HEK293 (cell line): ENCODE data around the gene ZBTB48.

ENCODE experiments used
- CTCF ChIP-seq: fragments of 450-650 bp; formaldehyde crosslinking; IDR thresholded peaks from 2 replicates; pipeline ENCODE4 v1.5.1; 2016; ENCODE audit warnings: missing biosample characterization, missing genetic modification characterization
- TCF7L2 ChIP-seq: IDR thresholded peaks from 2 replicates; pipeline ENCODE4 v1.6.1; 2011; ENCODE audit warnings: low read depth, mild to moderate bottlenecking, inconsistent platforms, low read length, moderate library complexity, borderline replicate concordance

GRCh38 chr1:6538956-6539355 is 40.8 kb upstream of the ZBTB48 start:
- TF ChIP-seq CTCF (tag by site-specific recombination) = no peak
- TF ChIP-seq TCF7L2 = no peak
